LNCaP clone FGC (cell line): ENCODE data around the gene ADGRL2.

ENCODE experiments used
- DNase-seq: peaks from one replicate; pipeline ENCODE4 v3.0.0-alpha.2; 2011; ENCODE audit warnings: low read depth
- H3K4me3 ChIP-seq: 2 replicates; pipeline ENCODE4 v1.5.1; 2011; ENCODE audit warnings: mild to moderate bottlenecking, low read depth, low read length, control low read depth
- CTCF ChIP-seq: IDR thresholded peaks from 2 replicates; pipeline ENCODE4 v1.5.1; 2012; ENCODE audit warnings: mild to moderate bottlenecking; ENCODE audit not compliant: control insufficient read depth, insufficient read depth; ENCODE audit errors: extremely low read depth

Gene ADGRL2

DNA sequence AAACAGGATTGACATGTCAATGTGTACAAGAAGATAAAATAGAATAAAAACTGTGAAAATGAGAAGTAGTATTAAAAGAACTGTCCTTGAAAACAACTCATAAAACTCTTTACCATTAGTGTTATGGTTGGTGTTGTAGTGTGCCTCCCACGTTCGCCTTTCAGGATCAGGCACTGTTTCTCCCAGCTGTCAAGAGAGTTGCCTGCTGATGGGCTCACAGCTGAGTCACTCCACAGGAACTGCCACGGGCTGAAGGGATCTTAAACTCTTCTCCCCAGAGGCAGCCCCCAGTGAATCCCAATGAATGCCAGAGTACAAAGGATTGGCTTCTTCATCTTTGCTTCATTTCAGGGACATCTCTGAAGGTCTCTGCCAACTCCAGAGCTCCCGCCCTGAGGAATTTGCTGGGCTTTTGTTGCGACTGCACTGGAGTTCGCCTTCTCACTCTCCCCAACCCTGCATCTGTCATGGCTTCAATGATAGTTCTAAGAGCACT, 119.6 kb downstream of the ADGRL2 start:
- no peak overlapping the region for H3K4me3 ChIP-seq
- no peak for DNase-seq
- TF ChIP-seq CTCF: no peak

DNA sequence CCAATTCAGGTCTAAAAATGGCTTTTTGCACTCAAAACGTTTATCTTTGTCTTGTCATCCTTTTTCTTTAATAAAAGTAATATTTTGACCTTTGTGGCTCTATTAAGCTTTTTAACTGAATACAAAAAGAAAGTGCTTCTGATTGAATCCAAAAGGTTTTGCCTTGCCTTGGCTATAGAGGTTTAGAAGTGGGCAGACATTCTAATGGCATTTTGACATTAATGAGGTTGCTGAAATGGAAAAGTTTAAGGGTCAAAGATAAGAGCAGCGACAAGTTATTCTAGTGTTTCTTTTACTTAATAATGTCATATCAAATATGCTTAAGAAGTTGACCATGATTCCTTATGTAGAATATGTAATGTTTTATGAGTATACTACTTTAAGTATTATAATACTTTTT, 120.2 kb downstream of the ADGRL2 start:
- H3K4me3 ChIP-seq: no peak overlapping the region
- no peak for DNase-seq
- no peak for TF ChIP-seq CTCF

DNA sequence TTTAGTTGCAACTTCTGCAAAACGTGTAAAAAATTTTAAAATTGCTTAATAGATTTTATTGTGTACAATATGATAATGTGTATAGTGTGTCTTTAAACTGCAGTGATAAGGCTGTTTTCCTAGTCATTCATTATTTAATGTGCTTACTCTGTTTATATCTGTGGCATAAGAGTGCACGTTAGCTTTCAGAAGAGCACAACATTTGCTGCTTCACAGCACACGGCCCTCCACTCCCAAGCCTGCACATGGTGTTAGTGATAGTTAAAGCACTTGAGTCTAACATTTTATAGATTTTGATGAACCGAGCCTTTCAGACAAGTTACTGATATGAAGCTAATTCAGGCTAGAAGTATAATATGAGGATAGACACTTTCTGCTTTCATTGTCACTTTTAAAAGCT, 120.6 kb downstream of the ADGRL2 start:
- DNase-seq: no peak
- no peak for TF ChIP-seq CTCF
- H3K4me3 ChIP-seq: no peak overlapping the region

GRCh38 chr1:81921851-81922462, 121.2 kb downstream of the ADGRL2 start:
- no peak for TF ChIP-seq CTCF
- no peak overlapping the region for H3K4me3 ChIP-seq
- no peak for DNase-seq

- H3K4me3 ChIP-seq: no peak overlapping the region
- no peak for DNase-seq
- TF ChIP-seq CTCF: no peak
These were observed 122.2 kb downstream of the ADGRL2 start for GRCh38 chr1:81922955-81923354.

DNA sequence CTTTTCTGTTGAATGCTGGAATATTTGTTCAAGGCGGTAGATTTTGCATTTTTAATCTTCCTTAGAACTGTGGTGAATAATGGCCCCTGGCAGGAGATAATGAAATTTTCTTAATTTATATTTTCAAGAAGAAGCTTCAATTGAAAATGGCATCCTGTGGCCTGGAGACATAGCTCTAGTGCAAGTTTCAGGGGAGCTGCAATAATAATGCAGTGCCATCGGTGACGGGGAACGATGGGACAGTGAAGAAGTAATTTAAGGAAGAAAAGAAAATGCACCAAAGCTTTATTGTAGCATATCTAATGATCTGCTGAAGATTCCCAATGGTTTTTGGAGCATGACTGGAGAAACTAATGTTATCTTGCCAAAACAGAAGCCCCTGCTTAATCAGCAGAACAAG, 128.4 kb downstream of the ADGRL2 start:
- TF ChIP-seq CTCF: no peak
- no peak overlapping the region for H3K4me3 ChIP-seq
- no peak for DNase-seq

DNA sequence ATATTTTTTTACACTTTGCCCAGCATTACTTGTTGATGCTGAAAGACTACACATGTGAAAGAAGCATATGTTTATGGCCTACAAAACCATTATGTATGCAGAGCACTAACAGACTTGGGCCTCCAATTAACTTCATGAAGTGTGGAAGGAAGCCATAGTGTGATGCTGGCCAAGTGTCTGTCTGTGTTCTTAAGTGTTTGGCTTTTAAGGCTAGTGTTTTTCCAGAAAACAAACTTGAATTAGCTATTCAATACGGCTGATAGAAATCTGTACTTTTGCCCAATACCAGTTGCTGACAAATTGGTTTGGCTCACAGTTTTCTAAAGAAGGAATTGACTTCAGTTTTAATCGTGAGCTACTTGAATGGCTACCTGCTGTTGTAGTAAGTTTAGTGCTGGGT, 136.1 kb downstream of the ADGRL2 start:
- no peak for TF ChIP-seq CTCF
- no peak for DNase-seq
- H3K4me3 ChIP-seq: no peak overlapping the region
